Measurements from ENCODE around the gene DPYD.

Gene DPYD

GRCh38 chr1:97599447-97599846 lies 321.4 kb downstream of the DPYD start:
- no peak for TF ChIP-seq CTCF (IDR thresholded peaks at IDR 0.05; ENCODE audit: extremely low read depth, missing control alignments)
- no peak for DNase-seq (ENCODE audit: low spot score)

- TF ChIP-seq CTCF (IDR thresholded peaks at IDR 0.05; ENCODE audit: extremely low read depth, missing control alignments), result no peak
- no peak for DNase-seq (ENCODE audit: low spot score)
Observed at GRCh38 chr1:97593192-97593591, 327.6 kb downstream of the DPYD start.

GRCh38 chr1:97588772-97589171 lies 332.1 kb downstream of the DPYD start:
- DNase-seq (ENCODE audit: low spot score), result no peak
- TF ChIP-seq CTCF (IDR thresholded peaks at IDR 0.05; ENCODE audit: extremely low read depth, missing control alignments), result no peak

- no peak for DNase-seq (ENCODE audit: low spot score)
- no peak for TF ChIP-seq CTCF (IDR thresholded peaks at IDR 0.05; ENCODE audit: extremely low read depth, missing control alignments)
Observed at GRCh38 chr1:97581614-97582051, 339.2 kb downstream of the DPYD start.

GRCh38 chr1:97577613-97578012 lies 343.2 kb downstream of the DPYD start:
- TF ChIP-seq CTCF (IDR thresholded peaks at IDR 0.05; ENCODE audit: extremely low read depth, missing control alignments), result no peak
- no peak for DNase-seq (ENCODE audit: low spot score)

- no peak for DNase-seq (ENCODE audit: low spot score)
- no peak for TF ChIP-seq CTCF (IDR thresholded peaks at IDR 0.05; ENCODE audit: extremely low read depth, missing control alignments)
Observed at GRCh38 chr1:97573553-97573952, 347.3 kb downstream of the DPYD start.

GRCh38 chr1:97572561-97572960 lies 348.3 kb downstream of the DPYD start:
- TF ChIP-seq CTCF (IDR thresholded peaks at IDR 0.05; ENCODE audit: extremely low read depth, missing control alignments), result no peak
- DNase-seq (ENCODE audit: low spot score), result no peak

Measured in GM20000 (cell line).